T-helper 9 cell (primary cell): Measurements from ENCODE around the gene PDIA4.
A peak's percentile ranks its signal among the peaks of the same experiment; 100 is the strongest.
"Not testable (repeated sequence)": the region's sequence is repeated elsewhere in the genome, so short reads cannot be mapped to it uniquely, and the experiment has no call there.

Experiments used
- DNase-seq: peaks from one replicate; pipeline ENCODE4 v3.0.0-alpha.2; 2020
- total RNA-seq, 2 donors: gene quantifications; one replicate each; lab custom pipeline; 2026; lab: John Stamatoyannopoulos, UW

Gene PDIA4
- total RNA-seq = 74.8 to 154 reads per million in 2 donors

GRCh38 chr7:149028346-149029109, at the start of gene PDIA4:
Gene PDIA4, minus strand, starts transcription at chr7:149028505. Its CDS starts 97 bp downstream, at chr7:149028408.
- peak; percentile 99 for DNase-seq

GRCh38 chr7:149077594-149077993, 49.3 kb upstream of the PDIA4 start:
- no peak for DNase-seq

GRCh38 chr7:149075286-149075685, 47.0 kb upstream of the PDIA4 start:
- no peak for DNase-seq

- DNase-seq = no peak
Observed at GRCh38 chr7:149074116-149074885, 46.0 kb upstream of the PDIA4 start.

- no peak for DNase-seq
Observed at GRCh38 chr7:149072438-149072775, 44.1 kb upstream of the PDIA4 start.

GRCh38 chr7:149071641-149072437, 43.5 kb upstream of the PDIA4 start:
- DNase-seq = peak; percentile 28

- DNase-seq = no peak
Observed at GRCh38 chr7:149071182-149071635, 42.9 kb upstream of the PDIA4 start.

GRCh38 chr7:149070372-149071125, 42.2 kb upstream of the PDIA4 start:
- DNase-seq = no peak

GRCh38 chr7:149067869-149068268, 39.6 kb upstream of the PDIA4 start:
- no peak for DNase-seq

GRCh38 chr7:149063476-149063875, 35.2 kb upstream of the PDIA4 start:
- DNase-seq = no peak

GRCh38 chr7:149062217-149062899, 34.1 kb upstream of the PDIA4 start:
- not testable (repeated sequence) for DNase-seq

- DNase-seq = no peak
Observed at GRCh38 chr7:149060156-149060555, 31.9 kb upstream of the PDIA4 start.

- DNase-seq = no peak
Observed at GRCh38 chr7:149053885-149054284, 25.6 kb upstream of the PDIA4 start.

GRCh38 chr7:149053384-149053783, 25.1 kb upstream of the PDIA4 start:
- DNase-seq = no peak

- no peak for DNase-seq
Observed at GRCh38 chr7:149050941-149051340, 22.6 kb upstream of the PDIA4 start.

- DNase-seq = no peak
Observed at GRCh38 chr7:149048805-149049204, 20.5 kb upstream of the PDIA4 start.

- no peak for DNase-seq
Observed at GRCh38 chr7:149046416-149046815, 18.1 kb upstream of the PDIA4 start.

- DNase-seq = no peak
Observed at GRCh38 chr7:149043936-149044335, 15.6 kb upstream of the PDIA4 start.

- DNase-seq = no peak
Observed at GRCh38 chr7:149041350-149041749, 13.0 kb upstream of the PDIA4 start.

- not testable (repeated sequence) for DNase-seq
Observed at GRCh38 chr7:149038641-149039040, 10.3 kb upstream of the PDIA4 start.

- no peak for DNase-seq
Observed at GRCh38 chr7:149036676-149037075, 8.4 kb upstream of the PDIA4 start.
